CD14-positive monocyte (primary cell): ENCODE results near the gene PRR33. TPM values are rescaled to one million over a fixed set of nuclear protein-coding genes. Genes with fewer than 3 reads are reported as not detected.

ENCODE experiments used
- DNase-seq, 3 donors: peaks; one replicate each; pipeline ENCODE4 v3.0.0-alpha.2; 2011 to 2022
- H2AFZ ChIP-seq: 2 replicates; pipeline ENCODE4 v1.6.0; 2012; ENCODE audit warnings: mild to moderate bottlenecking, low read depth, low read length, inconsistent platforms; ENCODE audit not compliant: insufficient read depth, poor library complexity, severe bottlenecking
- H3K27ac ChIP-seq, 2 donors: 1 replicate in 1 of 2; 2 replicates in 1 of 2; pipeline ENCODE4 v1.5.1; 2012 to 2013; ENCODE audit warnings: low read length in 2 of 2, control low read depth in 1 of 2, inconsistent platforms in 1 of 2, low read depth in 1 of 2, mild to moderate bottlenecking in 1 of 2
- H3K27me3 ChIP-seq, 2 donors: one replicate each; pipeline versions ENCODE4 v1.6.0 to v1.6.1; 2011 to 2013; ENCODE audit warnings: low read length in 2 of 2; ENCODE audit not compliant: control insufficient read depth in 2 of 2, insufficient read depth in 2 of 2
- H3K36me3 ChIP-seq, 2 donors: replicated peaks in 1 of 2; 1 replicate in 1 of 2; 2 replicates in 1 of 2; pipeline versions ENCODE4 v1.5.1 to v1.6.1; 2012 to 2013; ENCODE audit warnings: low read length in 2 of 2, control low read depth in 1 of 2, inconsistent platforms in 1 of 2, mild to moderate bottlenecking in 1 of 2; ENCODE audit not compliant: insufficient read depth in 2 of 2, control insufficient read depth in 1 of 2
- H3K4me1 ChIP-seq, 2 donors: 1 replicate in 1 of 2; 2 replicates in 1 of 2; pipeline versions ENCODE4 v1.5.1 to v1.6.1; 2012 to 2013; ENCODE audit warnings: low read length in 2 of 2, control low read depth in 1 of 2, inconsistent platforms in 1 of 2, mild to moderate bottlenecking in 1 of 2, moderate library complexity in 1 of 2; ENCODE audit not compliant: insufficient read depth in 2 of 2, control insufficient read depth in 1 of 2
- H3K4me2 ChIP-seq: replicated peaks from 2 replicates; pipeline ENCODE3; 2012; ENCODE audit warnings: low read length, moderate library complexity, mild to moderate bottlenecking; ENCODE audit not compliant: poor library complexity, severe bottlenecking; ENCODE audit errors: extremely low read depth
- H3K4me3 ChIP-seq, 3 experiments: fragments of 200-600 bp in 1 of 3; sonication (generic) in 1 of 3; replicated peaks in 1 of 3; 1 replicate in 2 of 3; 2 replicates in 1 of 3; pipeline ENCODE4 v1.5.1; 2011 to 2013; ENCODE audit warnings: low read length in 3 of 3, mild to moderate bottlenecking in 3 of 3, control low read depth in 2 of 3, low read depth in 2 of 3, inconsistent platforms in 1 of 3, moderate library complexity in 1 of 3
- H3K79me2 ChIP-seq: 2 replicates; pipeline ENCODE4 v1.6.0; 2012; ENCODE audit warnings: mild to moderate bottlenecking, control low read depth, inconsistent platforms, low read length, moderate library complexity; ENCODE audit not compliant: insufficient read depth
- H3K9ac ChIP-seq: 2 replicates; pipeline ENCODE4 v1.6.0; 2017; ENCODE audit warnings: low read length, mild to moderate bottlenecking; ENCODE audit not compliant: insufficient read depth, poor library complexity, severe bottlenecking
- H3K9me3 ChIP-seq, 2 donors: replicated peaks in 1 of 2; 1 replicate in 1 of 2; 2 replicates in 1 of 2; pipeline versions ENCODE4 v1.5.1 to v1.6.1; 2012 to 2013; ENCODE audit warnings: low read length in 2 of 2, control low read depth in 1 of 2; ENCODE audit not compliant: control insufficient read depth in 1 of 2, insufficient read depth in 1 of 2
- H4K20me1 ChIP-seq: 2 replicates; pipeline ENCODE4 v1.6.0; 2012; ENCODE audit warnings: mild to moderate bottlenecking, low read length, control low read depth, moderate library complexity; ENCODE audit not compliant: insufficient read depth
- H3K27ac Mint-ChIP-seq, 7 donors: one replicate each; pipeline ENCODE4 v1.8.0; 2020; ENCODE audit warnings: mild to moderate bottlenecking in 7 of 7, mixed read lengths in 7 of 7, moderate library complexity in 6 of 7, inconsistent platforms in 2 of 7
- H3K27me3 Mint-ChIP-seq, 3 donors: one replicate each; pipeline ENCODE4 v1.8.0; 2021 to 2022; ENCODE audit warnings: low read depth in 3 of 3, mild to moderate bottlenecking in 3 of 3, mixed read lengths in 3 of 3, moderate library complexity in 3 of 3, inconsistent platforms in 1 of 3
- H3K36me3 Mint-ChIP-seq, 2 donors: one replicate each; pipeline ENCODE4 v1.8.0; 2020; ENCODE audit warnings: mixed read lengths in 2 of 2, inconsistent platforms in 1 of 2, mild to moderate bottlenecking in 1 of 2
- H3K4me1 Mint-ChIP-seq: one replicate; pipeline ENCODE4 v1.8.0; 2020; ENCODE audit warnings: mild to moderate bottlenecking, mixed read lengths
- H3K4me3 Mint-ChIP-seq, 2 donors: one replicate each; pipeline ENCODE4 v1.8.0; 2020; ENCODE audit warnings: mild to moderate bottlenecking in 2 of 2, mixed read lengths in 2 of 2, moderate library complexity in 1 of 2
- H3K9me3 Mint-ChIP-seq, 7 donors: one replicate each; pipeline ENCODE4 v1.8.0; 2020 to 2022; ENCODE audit warnings: mixed read lengths in 7 of 7, mild to moderate bottlenecking in 6 of 7, moderate library complexity in 6 of 7, inconsistent platforms in 2 of 7
- CTCF ChIP-seq: fragments of 200-600 bp; IDR thresholded peaks from one replicate; pipeline ENCODE4 v1.8.0; 2022; ENCODE audit warnings: antibody characterized with exemption, mild to moderate bottlenecking
- WGBS: methylation state at CpG from one replicate; pipeline ENCODE4 v1.1.5; 2013; ENCODE audit warnings: missing lambda C conversion rate; ENCODE audit not compliant: insufficient coverage; 5-methylcytosine and 5-hydroxymethylcytosine counted together
- intact Hi-C, 2 donors: fragments of 100-400 bp; cut with micrococcal nuclease; formaldehyde crosslinking; loops; one replicate each; pipeline versions ENCODE4 v1.15.0 to v1.15.1; 2023
- polyA plus RNA-seq, 3 donors: library from polyadenylated mRNA; depleted of rRNA in 1 of 3; unstranded in 2 of 3; stranded (reverse) in 1 of 3; fragments of 300-500 nt in 2 of 3; fragments of >200 nt in 1 of 3; fragmentation: Illumina TruSeq in 2 of 3; gene quantifications; 1 replicate in 2 of 3; 2 replicates in 1 of 3; pipeline ENCODE4 v1.2.3, GENCODE V29; 2012 to 2021

The PRR33 gene
- polyA plus RNA-seq, 3 donors, result not detected

- peaks cover 6 to 8% of the 10 kb centered on the region in 2 donors for H3K36me3 Mint-ChIP-seq
Measured at GRCh38 chr11:1909524-1909923, 17.8 kb upstream of the PRR33 start.

GRCh38 chr11:1908618-1909017, 16.9 kb upstream of the PRR33 start:
- peaks cover 0 to 10% (median 2%) of the 10 kb centered on the region in 3 donors for H3K27me3 Mint-ChIP-seq
- TF ChIP-seq CTCF, result no peak
- H3K9me3 ChIP-seq, result no peaks in the 10 kb centered on the region
- H3K4me3 Mint-ChIP-seq, result no peak overlapping the region
- DNase-seq, result no peak
- no peak overlapping the region for H3K4me2 ChIP-seq
- no peak overlapping the region for H3K9ac ChIP-seq
- WGBS, result 77% methylated on average over 6 of the region's 9 CpGs
- no peaks in the 10 kb centered on the region for H3K9me3 Mint-ChIP-seq
- peaks cover 6 to 10% of the 10 kb centered on the region in 2 donors for H3K36me3 Mint-ChIP-seq
- H3K36me3 ChIP-seq, result no peaks in the 10 kb centered on the region
- H3K4me1 ChIP-seq, result peaks cover 15% of the 10 kb centered on the region in 2 donors
- no peaks in the 10 kb centered on the region for H4K20me1 ChIP-seq
- H3K27me3 ChIP-seq, result no peaks in the 10 kb centered on the region
- peaks cover 19% of the 10 kb centered on the region for H3K4me1 Mint-ChIP-seq
- H3K79me2 ChIP-seq, result no peaks in the 10 kb centered on the region
- no peak overlapping the region for H3K4me3 ChIP-seq
- no peak overlapping the region for H2AFZ ChIP-seq
- no peak overlapping the region for H3K27ac ChIP-seq
- intact Hi-C loops, result no loop called here
- H3K27ac Mint-ChIP-seq, result peak overlapping the region in 1 of 7 donors; percentile 21

More at GRCh38 chr11:1909524-1909923, 17.8 kb upstream of the PRR33 start:
- H3K9ac ChIP-seq, result no peak overlapping the region
- H3K36me3 ChIP-seq, result no peaks in the 10 kb centered on the region
- H3K27ac ChIP-seq, result no peak overlapping the region
- H3K4me1 ChIP-seq, result peaks cover 15% of the 10 kb centered on the region in 2 donors
- no peak for DNase-seq
- Mint-ChIP-seq H3K4me1 (peaks cover 19% of the 10 kb centered on the region), H3K9me3 (no peaks in the 10 kb centered on the region), H3K4me3 (no peak overlapping the region), H3K27me3 (peaks cover 0 to 10% (median 6%) of the 10 kb centered on the region in 3 donors), H3K27ac (no peak overlapping the region)
- no peak overlapping the region for H3K4me3 ChIP-seq
- H3K79me2 ChIP-seq, result no peaks in the 10 kb centered on the region
- no peaks in the 10 kb centered on the region for H4K20me1 ChIP-seq
- H2AFZ ChIP-seq, result no peak overlapping the region
- 93% methylated on average over 5 of the region's 7 CpGs for WGBS
- TF ChIP-seq CTCF, result no peak
- no peak overlapping the region for H3K4me2 ChIP-seq
- intact Hi-C loops, result no loop called here
- no peaks in the 10 kb centered on the region for H3K9me3 ChIP-seq
- H3K27me3 ChIP-seq, result no peaks in the 10 kb centered on the region
